Glomerular visceral epithelial cell (primary cell): Measurements from ENCODE around the gene TM4SF20.

Experiments used
- DNase-seq: peaks from one replicate; pipeline ENCODE4 v3.0.0-alpha.2; 2016; ENCODE audit errors: extremely low spot score

The TM4SF20 gene

DNA sequence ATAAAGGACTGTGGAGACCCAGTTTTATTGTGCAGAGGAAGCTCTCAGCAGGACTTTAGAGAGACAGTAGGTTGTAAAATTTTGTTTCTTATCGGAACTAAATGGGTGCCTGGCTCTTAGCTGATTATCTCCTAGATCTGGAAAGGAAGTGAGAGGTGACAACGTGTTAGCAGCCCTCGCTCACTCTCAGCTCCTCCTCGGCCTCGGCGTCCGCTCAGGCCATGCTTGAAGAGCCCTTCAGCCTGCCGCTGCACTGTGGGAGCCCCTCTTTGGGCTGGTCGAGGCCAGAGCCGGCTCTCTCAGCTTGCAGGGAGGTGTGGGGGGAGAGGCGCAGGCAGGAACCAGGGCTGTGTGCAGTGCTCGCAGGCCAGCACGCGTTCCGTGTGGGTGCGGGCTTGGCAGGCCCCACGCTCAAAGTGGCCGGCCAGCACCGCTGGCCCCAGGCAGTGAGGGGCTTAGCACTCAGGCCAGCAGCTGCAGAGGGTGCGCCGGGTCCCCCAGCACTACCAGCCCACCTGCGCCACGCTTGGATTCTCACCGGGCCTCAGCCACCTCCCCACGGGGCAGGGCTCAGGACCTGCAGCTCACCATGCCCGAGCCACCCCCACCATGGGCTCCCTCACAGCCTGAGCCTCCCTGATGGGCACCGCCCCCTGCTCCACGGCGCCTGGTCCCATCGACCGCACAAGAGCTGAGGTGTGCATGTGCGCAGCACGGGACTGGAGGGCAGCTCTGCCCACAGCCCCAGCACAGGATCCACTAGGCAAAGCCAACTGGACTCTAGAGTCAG is 58.6 kb downstream of the TM4SF20 start:
- DNase-seq, result no peak

DNA sequence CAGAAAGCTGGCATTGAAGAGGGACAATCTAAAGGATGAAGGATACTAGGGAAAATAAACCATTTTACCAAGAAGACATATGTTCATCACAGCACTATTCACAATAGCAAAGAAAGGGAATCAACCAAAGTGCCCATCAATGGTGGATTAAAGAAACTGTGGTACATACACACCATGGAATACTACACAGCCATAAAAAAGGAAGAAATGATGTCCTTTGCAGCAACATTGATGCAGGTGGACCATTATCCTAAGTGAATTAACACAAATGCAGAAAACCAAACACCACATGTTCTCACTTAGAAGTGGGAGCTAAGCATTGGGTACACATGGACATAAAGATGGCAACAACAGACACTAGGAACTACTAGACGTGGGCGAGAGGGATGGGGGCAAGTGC is 61.3 kb downstream of the TM4SF20 start:
- no peak for DNase-seq

DNA sequence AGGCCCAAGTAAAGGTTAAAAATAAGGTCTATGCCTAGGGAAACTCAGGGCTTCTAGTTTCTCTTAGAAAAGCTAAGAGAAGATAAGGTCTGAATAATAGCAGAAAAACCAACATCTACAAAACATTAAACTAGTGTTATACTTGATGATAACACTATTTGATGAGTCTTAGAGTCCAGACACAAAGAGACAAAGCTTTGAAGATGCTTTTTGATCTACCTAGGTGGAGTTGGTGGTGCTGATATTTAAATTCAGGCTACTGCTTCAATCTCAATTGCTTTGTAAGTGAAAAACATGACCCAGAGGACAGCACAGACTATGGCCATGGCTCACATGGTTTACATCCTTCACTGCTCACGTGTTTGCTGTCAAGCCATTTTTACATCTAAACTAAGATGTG is 65.8 kb downstream of the TM4SF20 start:
- DNase-seq, result no peak

DNA sequence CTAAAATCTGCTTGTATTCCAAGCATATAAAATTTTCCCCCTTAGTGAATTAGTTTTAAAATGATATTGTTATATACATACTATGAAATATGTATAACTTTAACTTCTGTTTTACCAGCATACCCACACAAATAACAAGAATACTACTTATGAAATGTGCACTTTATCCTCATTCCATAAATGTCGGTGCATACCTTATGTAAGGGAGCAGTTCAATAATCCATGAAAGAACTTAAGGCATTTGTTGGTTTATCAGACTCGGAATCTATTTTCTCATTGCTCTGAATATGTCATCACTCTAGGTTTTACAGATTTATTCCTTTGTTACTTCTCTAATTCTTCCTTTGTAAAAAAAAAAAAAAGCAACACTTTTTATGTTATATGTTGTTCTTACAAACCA is 66.5 kb downstream of the TM4SF20 start:
- no peak for DNase-seq
